SU-DHL-6 (cell line): ENCODE results near the gene MRPS14.

Experiments used
- EZH2phosphoT487 ChIP-seq: fragments of 200-600 bp; sonication (generic), shearing (Covaris generic); conservative IDR thresholded peaks from 2 replicates; pipeline ENCODE4 v1.6.1; 2018; ENCODE audit warnings: mild to moderate bottlenecking, antibody characterized with exemption, low read length, moderate library complexity, mixed read lengths
- TF ChIP-seq, protein P1 (sequence below): fragments of 200-600 bp; sonication (generic); IDR thresholded peaks from one replicate; pipeline ENCODE4 v1.5.1; 2017; ENCODE audit warnings: antibody characterized with exemption, mild to moderate bottlenecking, low read length, moderate library complexity; ENCODE audit not compliant: insufficient read depth, poor library complexity, severe bottlenecking

DNA sequence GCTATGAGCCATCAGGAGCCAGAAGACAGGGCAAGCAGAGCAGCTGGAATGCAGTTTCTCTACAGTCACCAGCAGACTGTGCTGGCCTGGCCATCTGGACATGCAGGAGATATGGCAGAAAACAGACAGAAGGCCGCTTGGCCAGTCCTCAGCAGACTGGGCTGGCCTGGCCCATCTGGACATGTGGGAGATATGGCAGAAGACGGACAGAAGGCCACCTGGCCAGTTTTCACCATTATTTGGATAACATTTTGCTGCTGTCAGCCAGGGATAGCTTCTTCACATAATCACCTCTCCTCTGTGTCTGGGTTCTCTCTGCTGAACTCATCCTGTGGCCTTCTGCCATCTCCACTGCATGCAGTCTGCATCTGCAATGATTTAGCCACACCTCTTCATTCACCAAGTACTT is 48.5 kb downstream of the MRPS14 start:
- TF ChIP-seq, protein P1, sequence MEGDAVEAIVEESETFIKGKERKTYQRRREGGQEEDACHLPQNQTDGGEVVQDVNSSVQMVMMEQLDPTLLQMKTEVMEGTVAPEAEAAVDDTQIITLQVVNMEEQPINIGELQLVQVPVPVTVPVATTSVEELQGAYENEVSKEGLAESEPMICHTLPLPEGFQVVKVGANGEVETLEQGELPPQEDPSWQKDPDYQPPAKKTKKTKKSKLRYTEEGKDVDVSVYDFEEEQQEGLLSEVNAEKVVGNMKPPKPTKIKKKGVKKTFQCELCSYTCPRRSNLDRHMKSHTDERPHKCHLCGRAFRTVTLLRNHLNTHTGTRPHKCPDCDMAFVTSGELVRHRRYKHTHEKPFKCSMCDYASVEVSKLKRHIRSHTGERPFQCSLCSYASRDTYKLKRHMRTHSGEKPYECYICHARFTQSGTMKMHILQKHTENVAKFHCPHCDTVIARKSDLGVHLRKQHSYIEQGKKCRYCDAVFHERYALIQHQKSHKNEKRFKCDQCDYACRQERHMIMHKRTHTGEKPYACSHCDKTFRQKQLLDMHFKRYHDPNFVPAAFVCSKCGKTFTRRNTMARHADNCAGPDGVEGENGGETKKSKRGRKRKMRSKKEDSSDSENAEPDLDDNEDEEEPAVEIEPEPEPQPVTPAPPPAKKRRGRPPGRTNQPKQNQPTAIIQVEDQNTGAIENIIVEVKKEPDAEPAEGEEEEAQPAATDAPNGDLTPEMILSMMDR: no peak
- no peak for TF ChIP-seq EZH2phosphoT487
